Stimulated activated CD4-positive, alpha-beta T cell treated with anti-CD3 and anti-CD28 coated beads, Interleukin-12 subunit alpha, Interleukin-12 subunit beta, amount 100 ng/mL, for 48 hours (primary cell): ENCODE measurements around the gene CRABP1.
"Not testable (repeated sequence)": the region's sequence is repeated elsewhere in the genome, so short reads cannot be mapped to it uniquely, and the experiment has no call there.

ENCODE experiments used
- DNase-seq, 3 donors: peaks; one replicate each; pipeline ENCODE4 v3.0.0-alpha.2; 2020; ENCODE audit warnings: low read depth in 2 of 3, low spot score in 1 of 3

Gene CRABP1

DNA sequence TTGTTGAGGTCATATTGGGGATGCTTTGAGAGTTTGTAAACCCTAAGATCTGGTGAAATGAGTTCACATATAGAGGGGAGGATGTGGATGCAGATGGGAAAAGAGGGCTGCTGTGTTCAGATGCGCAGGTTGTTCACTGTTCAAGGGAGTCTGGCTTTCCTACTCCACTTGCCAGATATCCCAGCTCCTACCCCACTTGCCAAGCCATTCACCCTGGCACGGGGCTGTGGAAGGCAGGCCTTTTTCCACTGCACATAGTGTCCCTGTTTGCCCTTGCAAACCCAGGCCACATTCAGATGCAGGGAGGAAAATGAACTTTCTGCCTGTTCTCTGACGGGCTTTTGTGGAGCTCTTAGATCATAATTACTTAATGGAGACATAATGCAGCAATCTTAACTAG lies 29.0 kb downstream of the CRABP1 start:
- DNase-seq = no peak

DNA sequence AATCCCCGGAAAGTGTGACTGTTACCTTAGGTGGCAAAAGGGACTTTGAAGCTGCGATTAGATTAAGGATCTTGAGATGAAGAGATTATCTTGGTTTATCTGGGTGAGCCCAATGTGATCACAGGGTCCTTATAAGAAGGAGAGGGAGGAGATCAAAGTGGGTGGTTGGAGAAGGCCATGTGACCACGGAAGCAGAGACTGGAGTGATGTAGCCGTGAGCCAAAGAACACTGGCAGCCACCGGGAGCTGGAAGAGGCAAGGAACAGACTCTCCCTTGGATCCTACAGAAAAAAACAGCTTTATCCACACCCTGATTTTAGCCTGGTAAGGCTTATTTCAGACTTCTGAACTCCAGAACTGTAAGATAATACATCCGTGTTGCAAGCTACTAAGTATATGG lies 29.9 kb downstream of the CRABP1 start:
- DNase-seq = no peak

DNA sequence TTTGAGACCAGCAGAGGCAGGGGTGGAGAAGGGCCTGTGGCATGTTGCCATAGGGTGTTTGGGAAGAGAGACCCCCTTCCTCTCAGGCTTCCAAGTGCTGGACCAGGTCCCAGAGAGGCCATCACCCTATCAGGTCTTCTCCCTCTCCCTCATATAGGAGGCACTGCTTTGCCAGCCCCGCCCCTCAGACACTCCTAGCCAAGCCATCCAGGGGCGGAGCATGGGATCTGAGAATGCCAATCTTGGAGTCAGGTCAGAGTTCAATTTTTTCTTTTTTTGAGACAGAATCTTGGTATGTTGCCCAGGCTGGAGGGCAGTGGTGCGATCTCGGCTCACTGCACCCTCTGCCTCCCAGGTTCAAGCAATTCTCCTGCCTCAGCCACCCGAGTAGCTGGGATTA lies 32.7 kb downstream of the CRABP1 start:
- DNase-seq = no peak

DNA sequence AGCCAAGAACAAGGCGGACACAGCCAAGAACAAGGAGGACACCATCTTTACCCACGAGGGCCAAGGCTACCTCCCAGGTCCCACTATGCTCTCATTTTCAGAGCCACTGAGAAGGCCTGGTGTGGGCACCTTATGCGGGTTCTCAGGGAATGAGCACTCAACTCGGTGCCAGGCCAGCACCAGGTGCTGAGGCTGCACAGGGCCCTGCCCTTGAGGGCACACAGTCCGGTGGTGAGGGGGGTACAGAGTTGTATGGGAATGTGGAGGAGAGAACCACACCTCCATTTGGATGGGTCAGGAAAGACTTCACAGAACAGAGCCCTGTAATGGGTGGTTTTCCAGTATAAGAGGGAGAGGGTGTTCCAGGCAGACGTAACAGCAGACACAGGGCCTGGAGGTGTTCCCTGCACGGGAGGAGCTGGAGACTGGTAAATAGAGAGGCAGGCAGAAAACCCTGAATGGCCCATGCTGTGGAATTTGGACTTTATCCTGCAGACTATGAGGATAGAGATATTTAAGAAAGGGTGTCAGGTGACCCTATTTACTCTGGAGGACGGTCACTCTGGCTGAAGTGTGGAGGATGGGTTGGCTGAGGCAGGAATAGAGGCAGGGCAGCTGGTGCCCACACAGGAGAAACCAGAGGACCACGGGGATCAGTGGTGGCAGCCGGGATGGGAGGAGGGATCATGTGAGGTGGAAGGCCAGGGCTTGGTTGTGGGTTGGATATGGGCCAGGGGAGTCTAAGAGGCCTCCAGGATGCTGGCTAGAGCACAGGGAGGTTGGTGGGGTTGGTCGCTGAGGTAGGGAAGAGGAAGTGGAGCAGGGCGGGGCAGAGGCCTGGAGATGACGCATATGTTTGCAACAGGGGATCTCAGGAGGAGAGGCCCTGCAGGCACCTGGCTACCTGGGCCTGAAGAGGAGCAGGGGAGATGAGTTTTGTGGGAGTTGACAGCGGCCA lies 34.6 kb downstream of the CRABP1 start:
- no peak for DNase-seq

DNA sequence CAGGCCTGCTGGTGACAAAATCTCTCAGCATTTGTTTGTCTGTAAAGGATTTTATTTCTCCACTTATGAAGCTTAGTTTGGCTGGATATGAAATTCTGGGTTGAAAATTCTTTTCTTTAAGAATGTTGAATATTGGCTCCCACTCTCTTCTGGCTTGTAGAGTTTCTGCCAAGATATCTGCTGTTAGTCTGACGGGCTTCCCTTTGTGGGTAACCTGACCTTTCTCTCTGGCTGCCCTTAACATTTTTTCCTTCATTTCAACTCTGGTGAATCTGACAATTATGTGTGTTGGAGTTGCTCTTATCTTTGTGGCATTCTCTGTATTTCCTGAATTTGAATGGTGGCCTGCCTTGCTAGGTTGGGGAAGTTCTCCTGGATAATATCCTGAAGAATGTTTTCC lies 40.0 kb downstream of the CRABP1 start:
- DNase-seq = not testable (repeated sequence)

DNA sequence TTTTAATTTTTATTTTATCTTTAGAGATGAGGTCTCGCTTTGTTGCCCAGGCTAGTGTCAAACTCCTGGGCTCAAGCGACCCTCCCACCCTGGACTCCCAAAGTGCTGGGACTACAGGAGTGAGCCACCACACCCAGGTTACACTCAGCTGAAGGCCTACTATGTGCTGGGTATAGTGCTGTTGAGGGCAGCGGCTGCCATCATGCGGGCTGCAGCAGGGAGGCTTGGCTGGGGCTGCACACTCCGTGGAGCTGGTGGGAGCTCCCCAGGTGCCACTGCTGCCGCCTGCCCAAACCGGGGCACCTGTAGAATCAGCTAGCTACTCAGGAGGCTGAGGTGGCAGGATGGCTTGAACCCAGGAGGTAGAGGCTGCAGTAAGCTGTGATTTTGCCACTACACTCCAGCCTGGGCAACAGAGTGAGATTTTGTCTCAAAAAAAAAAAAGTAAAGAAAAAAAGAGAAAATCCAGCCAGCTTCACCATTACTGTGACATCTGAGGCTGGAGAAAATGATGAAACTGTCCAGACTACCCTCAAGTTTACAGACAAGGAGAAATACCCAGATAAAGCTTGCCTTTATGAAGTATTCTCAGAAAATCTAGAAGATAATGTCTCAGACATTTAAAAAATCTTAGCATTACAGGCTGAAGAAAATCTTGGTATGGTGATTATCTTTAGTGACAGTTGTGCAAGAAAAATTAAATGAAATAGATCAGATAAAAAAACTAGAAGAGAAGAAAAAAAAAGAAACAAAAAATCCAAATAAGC lies 42.1 kb downstream of the CRABP1 start:
- no peak for DNase-seq

DNA sequence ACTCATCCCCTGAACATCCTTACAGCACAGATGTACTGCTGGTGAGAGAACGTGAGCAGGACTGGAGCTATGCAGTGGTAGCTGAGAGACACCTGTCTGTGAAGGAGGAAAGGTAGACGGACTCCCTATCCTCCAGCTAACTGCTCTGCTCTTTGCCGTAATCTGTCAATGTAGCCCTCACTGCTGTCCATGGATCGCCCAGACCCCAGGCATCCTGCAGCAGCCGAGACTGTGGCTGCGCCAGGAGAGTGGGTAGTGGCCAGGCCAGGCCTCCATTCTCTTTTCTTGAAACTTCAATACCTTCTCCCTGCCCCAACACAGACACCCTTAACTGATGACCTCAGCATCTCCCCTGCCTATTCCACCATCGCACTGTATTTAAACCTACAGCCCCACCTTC lies 44.5 kb downstream of the CRABP1 start:
- no peak for DNase-seq

DNA sequence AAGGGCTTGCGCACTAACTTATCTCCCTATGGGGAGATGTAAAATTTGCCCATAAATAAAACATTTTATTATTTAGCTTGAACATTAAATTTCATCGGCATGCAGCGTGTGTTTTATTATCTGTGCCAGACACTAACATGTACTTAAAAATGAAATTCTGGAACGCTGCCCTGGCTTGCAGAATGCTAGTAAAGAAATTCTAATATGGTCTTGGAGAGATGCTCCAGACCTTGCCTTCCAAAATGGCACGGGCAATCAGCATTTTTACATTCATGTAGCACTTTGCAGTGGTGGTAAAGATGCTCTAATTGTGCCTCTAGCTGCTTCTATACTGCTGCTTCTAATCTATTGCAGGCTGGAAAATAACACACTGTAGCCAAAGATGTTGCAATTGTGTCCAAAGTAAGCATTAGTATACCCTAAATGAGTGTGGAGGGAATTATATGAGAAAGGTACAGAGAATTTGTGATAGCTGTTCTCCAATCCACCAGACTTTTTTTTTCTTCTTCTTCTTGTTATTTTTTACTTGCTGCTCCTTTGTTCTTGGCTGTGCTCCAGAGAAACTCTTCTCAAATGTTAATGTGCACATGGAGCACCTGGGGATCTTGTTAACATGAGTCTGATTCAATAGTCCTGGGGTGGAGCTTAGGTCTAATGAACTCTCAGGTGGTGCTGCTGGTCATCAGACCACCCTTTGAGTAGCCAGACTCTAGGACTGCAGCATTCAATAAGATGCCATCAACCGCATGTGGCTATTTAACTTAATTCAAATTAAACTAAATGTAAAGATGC lies 47.3 kb downstream of the CRABP1 start:
- DNase-seq = no peak

DNA sequence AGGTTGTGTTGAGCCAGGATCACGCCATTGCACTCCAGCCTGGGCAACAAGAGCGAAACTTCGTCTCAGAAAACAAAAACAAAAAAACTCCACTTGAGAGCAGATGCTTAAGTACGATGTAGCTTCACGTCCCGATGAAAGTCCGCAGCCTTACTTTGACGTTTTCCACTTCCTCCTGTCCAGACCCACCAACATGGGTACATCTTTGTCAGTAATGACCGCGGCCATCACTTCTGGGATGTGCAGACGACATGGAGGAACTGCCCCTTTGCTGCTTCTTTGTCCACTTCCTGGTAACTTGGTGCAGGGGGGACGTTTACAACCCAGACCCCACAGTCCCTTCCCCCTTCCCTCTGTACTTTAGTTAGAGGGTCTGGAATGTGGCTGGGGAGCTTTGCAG lies 48.7 kb downstream of the CRABP1 start:
- no peak for DNase-seq

DNA sequence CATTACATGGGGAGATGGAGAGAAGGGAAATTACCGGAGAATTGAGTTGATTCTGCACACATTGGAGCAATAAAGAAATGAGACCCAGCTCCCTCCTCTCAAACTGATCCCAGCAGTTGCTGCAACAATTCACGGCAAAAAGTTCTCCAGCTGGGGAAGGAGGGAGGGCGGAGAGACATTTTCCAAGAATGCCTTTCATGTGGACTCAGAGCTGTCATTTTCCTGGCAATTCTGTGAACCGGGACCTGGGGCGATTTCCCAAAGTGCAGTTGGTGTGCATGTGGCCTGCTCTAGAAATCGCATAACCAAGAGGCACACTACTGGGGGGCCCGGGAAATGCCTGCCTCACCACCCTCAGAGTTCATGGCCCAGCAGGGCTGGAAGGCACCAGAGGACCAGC lies 49.2 kb downstream of the CRABP1 start:
- no peak for DNase-seq

DNA sequence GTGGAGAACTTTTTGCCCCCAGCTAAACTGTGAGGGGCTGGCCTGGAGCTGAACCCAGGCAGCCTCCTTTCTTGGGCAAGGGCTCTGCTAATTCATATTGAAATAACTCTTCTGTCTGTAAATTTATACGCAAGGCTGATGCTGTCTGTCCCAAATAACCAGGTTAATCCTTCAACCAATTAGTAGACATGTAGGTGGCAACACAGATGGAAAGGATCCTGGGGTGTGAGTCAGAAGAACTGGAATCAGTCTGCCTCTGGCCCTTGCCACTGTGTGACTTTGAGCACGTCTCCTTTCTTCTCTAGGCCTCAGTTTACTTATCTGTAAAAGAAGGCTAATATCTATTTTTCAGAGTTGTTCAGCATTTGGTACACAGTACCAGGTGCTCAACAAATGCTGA lies 49.6 kb downstream of the CRABP1 start:
- DNase-seq = no peak

DNA sequence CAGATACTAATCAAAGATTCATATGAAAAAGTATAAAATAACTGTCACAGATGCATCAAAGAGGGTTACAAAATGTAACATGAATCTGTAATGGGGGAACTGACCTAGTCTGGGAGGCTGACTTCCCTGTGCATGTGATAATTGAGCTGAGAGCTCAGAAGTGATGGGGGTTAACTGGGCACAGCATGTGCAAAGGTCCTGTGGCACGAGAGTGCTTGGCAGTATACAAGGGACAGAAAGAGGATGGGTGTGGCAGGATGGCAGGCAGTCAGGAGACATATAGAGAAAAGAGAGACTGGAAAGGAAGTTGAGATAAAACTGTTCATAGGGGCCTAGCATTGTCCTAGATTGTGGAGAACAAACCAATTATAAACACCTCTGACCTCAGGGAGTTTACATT lies 50.1 kb downstream of the CRABP1 start:
- no peak for DNase-seq

DNA sequence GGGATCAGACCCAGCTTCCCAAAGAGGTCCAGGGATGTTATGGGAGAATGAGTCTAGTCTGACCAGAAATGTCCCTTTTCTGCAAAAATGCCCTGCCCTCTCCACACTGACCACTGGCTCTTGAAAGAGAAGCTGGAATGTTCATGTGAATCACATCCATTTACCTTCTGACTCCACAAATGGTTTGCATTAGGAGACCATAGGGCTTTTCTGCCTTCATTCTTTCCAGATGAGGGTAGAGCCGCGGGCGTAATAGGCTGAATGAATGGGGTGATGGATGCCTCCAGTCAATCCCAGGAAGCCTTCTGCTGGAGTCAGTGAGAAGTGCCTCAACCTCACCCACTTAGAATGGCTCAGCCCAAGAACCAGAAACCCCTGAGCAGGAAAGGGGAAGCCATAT lies 50.7 kb downstream of the CRABP1 start:
- no peak for DNase-seq

DNA sequence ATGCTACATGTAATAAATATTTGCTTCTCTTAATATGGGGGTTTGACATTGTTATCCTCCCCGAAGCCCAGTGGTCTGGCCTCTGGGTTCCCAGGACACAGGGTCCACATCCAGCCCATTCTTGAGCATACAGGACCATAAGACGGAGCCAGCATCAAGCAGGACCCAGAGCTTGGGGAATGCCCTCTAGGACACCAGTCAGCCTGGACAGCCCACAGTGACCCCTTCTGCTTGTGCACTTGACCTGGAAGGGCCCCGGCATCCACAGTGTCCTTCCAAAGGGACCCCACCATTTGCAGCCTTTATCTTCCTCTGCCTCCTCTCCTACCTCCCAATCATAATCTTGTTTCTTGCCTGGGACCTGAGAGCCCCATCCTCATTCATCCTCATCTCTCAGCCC lies 51.6 kb downstream of the CRABP1 start:
- DNase-seq = no peak

DNA sequence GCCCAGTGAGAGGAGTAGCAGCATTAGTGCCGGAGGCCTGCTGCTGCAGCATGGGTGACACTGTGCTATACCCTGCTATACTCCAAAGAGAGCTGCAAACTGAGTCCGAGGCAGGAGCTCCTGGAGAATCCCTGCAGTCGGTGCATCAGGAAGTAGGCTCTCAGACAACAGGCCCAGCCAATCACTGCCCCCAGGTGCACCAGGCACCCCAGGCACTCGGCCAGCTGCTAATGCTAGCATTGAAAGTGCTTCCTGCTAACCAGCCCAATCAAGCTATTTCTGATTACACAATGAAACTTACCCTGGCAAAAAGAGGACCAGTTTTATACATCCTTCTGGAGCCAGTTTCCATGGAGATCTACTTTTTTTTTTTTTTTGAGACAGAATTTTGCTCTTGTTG lies 52.3 kb downstream of the CRABP1 start:
- no peak for DNase-seq

DNA sequence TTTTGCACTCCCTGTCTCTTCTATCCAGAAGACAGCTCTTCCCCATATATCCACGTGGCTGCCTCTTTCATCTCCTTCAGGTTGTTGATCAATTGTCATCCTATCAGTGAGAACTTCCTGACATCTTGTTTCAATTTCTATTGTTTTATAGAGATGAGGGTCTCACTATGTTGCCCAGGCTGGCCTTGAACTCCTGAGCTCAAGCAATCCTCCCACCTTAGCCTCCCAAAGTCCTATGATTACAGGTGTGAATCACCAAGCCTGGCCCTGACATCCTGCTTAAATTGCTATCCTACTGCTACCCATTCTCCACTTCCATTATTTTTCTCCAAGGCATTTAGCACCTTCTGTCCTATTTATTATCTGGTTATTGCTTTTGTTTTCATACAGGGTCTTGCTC lies 53.0 kb downstream of the CRABP1 start:
- no peak for DNase-seq

DNA sequence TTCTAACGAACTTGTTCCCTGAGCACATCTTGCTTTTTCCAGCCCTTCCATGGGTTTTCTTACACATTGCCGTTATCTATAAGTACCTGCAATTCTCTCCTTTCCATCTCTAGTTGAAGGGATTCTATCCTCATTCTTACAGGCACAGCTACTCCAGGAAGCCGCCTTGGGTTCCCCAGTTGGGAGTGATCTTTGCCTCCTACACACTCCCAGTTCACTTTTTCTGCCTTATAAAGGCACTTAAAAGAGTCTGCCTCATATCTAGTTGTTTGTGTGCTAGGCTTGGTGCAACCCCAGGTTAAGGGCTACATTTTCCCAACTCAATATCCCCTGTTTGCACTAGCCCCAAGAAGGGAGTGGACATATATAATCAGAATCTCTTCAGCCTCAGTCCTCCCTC lies 53.9 kb downstream of the CRABP1 start:
- no peak for DNase-seq

DNA sequence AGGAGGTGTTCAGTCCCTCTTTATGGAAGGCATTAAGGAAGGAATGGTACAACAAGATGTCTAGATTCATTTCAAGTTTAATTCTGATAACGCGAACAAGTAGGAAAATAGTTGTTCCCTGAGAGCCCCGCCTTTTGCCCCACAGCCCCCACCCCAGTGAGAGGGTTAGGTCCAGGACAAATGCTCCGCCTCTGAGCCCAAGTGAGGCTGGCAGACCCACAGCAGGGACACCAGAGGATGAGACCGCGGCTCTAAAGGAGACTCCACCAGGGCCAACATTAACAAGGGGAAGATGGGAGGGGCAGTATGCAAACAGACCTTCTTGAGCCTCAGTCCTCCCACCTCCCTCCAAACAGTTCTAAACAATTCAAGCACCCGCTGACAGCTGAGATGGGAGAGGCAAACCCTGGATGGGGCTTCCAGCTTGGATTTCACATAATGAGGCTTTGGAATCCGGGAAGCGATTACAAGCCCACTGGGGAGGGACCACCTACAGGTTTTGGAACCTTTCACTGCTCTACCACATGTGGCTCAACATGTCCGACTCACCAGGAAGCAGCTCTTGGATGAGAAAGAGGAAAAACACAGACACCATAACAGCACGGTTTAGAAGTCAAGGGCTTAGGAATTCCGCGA lies 54.9 kb downstream of the CRABP1 start:
- DNase-seq = no peak

DNA sequence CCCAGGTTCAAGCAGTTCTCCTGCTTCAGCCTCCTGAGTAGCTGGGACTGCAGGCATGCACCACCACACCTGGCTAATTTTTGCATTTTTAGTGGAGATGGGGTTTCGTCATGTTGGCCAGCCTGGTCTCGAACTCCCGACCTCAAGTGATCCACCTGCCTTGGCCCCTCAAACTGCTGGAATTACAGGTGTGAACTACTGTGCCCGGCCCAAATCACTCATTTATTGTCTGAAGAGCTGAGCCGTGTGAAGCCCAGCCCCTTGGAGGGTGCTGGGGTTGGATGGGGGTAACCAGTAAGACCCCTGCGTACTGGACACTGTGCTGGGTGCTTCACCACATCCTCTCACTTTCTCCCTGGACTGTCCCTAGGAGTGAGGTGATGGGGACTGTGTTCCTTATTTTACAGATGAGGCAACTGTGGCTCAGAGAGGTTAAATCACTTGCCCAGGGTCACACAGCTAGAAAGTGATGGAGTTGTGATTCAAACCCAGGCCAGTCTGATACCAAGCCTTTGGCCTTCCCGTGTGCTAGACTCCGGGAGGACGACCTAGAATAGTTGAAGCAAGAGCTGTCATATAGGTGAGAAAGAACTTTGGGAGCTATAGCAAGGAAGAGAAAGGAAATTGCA lies 56.1 kb downstream of the CRABP1 start:
- no peak for DNase-seq

DNA sequence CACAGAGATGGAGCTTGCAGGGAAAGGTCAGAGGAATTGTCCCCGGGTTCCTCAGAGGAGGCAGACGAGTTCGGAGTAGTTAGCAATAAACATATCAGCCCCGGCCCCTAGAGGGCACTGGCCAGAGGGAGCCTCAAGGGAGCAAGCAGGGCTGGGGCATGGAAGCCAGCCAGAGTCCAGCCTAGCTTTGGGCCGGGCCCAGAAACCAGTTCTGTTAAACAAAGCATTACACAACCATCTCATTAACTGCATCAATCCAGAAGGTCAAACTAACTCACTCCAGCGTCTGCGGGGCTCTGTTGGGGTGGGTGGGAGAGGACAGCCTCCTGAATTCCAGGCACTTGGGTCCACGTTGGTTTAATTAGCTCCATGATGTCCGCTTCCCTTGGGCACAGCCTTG lies 56.8 kb downstream of the CRABP1 start:
- DNase-seq = no peak

DNA sequence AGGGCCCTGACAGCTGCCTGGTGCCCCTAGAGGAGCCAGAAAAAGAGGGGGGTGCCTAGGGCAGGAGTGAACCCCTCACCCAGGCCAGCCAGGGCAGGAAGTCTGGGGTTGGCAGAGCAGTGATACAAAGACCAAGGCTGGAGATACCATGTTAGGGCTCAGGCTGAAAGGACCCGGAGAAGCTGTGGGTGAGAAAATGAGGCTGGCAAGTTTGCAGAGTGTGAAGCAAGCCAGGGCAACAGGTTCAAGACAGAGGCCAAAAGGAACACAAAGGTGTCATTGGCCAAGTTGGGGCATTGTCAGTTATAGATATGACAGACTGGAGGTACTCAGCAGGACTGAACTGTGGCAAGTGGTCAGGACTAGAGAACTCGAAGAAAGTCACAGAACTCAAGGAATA lies 57.2 kb downstream of the CRABP1 start:
- DNase-seq = no peak
